ENCODE measurements around the gene GRK1.

The GRK1 gene

DNA sequence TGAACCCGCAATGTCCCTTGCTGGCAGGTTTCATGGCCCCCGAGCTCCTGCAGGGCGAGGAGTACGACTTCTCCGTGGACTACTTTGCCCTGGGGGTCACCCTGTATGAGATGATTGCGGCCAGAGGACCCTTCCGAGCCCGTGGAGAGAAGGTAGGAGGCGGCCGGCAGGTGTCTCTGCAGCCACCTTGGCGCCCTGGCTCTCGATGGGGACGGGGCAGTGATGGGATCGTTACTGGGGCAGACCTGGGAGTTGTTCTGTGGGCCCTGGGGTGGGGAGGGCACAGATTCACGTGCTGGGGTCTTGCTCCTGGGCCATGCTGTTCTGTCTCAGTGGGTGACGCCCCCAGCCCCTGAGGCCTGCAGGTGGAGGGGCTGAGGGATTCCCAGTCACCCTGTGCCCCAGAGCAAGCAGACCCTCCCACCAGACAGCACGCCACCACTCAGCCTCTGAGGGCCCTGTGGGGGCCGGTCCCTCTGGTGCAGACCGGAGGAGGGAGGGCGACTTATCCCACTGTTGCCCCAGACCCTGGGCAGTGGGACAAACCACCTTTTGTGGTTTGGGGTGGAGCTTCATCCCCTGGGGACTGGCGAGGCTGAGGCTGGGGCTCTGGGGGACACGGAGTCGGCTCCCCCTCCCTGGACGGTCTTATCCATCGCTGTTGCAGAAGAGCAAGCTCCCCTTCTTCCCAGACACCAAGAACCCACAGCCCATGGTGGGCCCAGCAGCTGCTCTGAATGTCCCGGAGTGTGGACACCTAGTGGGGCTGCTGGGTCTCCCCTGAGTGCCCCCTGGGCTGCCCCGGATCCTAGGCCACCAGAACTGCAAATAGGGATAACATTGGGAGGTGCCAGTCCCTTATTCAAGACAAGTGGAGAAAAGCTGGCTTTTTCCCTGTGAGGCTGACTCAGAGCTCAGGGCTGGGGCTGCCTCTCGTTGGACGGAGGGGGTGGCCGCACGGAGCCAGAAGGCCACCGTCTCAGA lies 64.5 kb downstream of the GRK1 start:
- Mint-ChIP-seq H3K27ac (no peak overlapping the region), H3K36me3 (ENCODE audit: low read depth) (no peaks in the 10 kb centered on the region), H3K9me3 (no peaks in the 10 kb centered on the region), H3K4me1 (no peaks in the 10 kb centered on the region), H3K27me3 (ENCODE audit: low read depth, poor library complexity) (peaks cover 12% of the 10 kb centered on the region), H3K4me3 (no peak overlapping the region)
- TF ChIP-seq, protein P1, sequence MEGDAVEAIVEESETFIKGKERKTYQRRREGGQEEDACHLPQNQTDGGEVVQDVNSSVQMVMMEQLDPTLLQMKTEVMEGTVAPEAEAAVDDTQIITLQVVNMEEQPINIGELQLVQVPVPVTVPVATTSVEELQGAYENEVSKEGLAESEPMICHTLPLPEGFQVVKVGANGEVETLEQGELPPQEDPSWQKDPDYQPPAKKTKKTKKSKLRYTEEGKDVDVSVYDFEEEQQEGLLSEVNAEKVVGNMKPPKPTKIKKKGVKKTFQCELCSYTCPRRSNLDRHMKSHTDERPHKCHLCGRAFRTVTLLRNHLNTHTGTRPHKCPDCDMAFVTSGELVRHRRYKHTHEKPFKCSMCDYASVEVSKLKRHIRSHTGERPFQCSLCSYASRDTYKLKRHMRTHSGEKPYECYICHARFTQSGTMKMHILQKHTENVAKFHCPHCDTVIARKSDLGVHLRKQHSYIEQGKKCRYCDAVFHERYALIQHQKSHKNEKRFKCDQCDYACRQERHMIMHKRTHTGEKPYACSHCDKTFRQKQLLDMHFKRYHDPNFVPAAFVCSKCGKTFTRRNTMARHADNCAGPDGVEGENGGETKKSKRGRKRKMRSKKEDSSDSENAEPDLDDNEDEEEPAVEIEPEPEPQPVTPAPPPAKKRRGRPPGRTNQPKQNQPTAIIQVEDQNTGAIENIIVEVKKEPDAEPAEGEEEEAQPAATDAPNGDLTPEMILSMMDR (IDR thresholded peaks at IDR 0.05) = no peak
- no peak for DNase-seq

DNA sequence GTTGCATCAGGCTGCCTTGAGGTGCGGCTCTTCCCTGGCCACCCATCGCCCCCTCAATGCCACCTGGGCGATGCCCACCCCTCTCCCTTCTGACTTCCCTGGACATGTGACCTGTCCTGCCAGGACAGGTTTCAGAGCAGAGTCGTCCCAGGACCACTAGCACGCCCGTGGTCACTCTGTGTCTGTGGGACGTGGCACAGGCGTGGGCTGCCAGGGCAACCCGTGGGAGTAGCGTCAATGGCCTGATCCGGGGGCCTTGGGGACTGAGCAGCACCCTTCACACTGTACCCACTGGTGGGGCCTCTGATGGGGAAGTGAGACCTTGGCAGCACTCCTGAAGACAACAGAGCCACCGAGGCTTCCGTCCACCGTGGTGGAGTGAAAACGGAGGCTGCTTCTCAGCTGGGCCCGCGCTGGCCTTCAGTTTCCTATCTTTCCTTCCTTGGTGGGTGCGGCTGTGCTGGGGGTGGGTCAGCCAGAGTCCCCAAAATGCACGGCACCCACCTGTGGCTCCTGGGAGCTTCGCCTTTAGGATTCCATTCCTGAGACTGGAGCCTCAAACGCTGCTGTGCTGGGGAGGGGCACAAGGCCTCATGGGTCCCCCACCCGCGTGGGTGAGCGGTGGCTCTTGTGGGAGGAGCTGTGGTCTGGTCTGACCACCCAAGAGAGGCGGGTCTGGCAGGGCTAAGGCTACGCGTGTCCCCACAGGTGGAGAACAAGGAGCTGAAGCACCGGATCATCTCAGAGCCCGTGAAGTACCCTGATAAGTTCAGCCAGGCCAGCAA lies 65.3 kb downstream of the GRK1 start:
- TF ChIP-seq, protein P1 (IDR thresholded peaks at IDR 0.05) = no peak
- Mint-ChIP-seq H3K4me3 (no peak overlapping the region), H3K9me3 (no peaks in the 10 kb centered on the region), H3K36me3 (ENCODE audit: low read depth) (no peaks in the 10 kb centered on the region), H3K27me3 (ENCODE audit: low read depth, poor library complexity) (peaks cover 14% of the 10 kb centered on the region), H3K27ac (no peak overlapping the region), H3K4me1 (no peaks in the 10 kb centered on the region)
- no peak for DNase-seq

GRCh38 chr13:113732961-113733950 lies 66.2 kb downstream of the GRK1 start:
- Mint-ChIP-seq H3K4me3 (no peak overlapping the region), H3K9me3 (no peaks in the 10 kb centered on the region)
- TF ChIP-seq, protein P1 (IDR thresholded peaks at IDR 0.05) = no peak

GRCh38 chr13:113734099-113734825 lies 67.2 kb downstream of the GRK1 start:
- H3K36me3 Mint-ChIP-seq (ENCODE audit: low read depth) = no peaks in the 10 kb centered on the region

More at GRCh38 chr13:113732961-113733950, 66.2 kb downstream of the GRK1 start:
- H3K36me3 Mint-ChIP-seq (ENCODE audit: low read depth) = no peaks in the 10 kb centered on the region
- H3K4me1 Mint-ChIP-seq = no peaks in the 10 kb centered on the region
- H3K27ac Mint-ChIP-seq = no peak overlapping the region
- no peak for DNase-seq
- peaks cover 14% of the 10 kb centered on the region for H3K27me3 Mint-ChIP-seq (ENCODE audit: low read depth, poor library complexity)

More at GRCh38 chr13:113734099-113734825, 67.2 kb downstream of the GRK1 start:
- Mint-ChIP-seq H3K9me3 (no peaks in the 10 kb centered on the region), H3K4me3 (no peak overlapping the region), H3K27me3 (ENCODE audit: low read depth, poor library complexity) (peaks cover 9% of the 10 kb centered on the region), H3K4me1 (no peaks in the 10 kb centered on the region), H3K27ac (no peak overlapping the region)
- DNase-seq = no peak
- TF ChIP-seq, protein P1 (IDR thresholded peaks at IDR 0.05) = no peak
